ENCODE measurements around the gene CAMK1.

DNA sequence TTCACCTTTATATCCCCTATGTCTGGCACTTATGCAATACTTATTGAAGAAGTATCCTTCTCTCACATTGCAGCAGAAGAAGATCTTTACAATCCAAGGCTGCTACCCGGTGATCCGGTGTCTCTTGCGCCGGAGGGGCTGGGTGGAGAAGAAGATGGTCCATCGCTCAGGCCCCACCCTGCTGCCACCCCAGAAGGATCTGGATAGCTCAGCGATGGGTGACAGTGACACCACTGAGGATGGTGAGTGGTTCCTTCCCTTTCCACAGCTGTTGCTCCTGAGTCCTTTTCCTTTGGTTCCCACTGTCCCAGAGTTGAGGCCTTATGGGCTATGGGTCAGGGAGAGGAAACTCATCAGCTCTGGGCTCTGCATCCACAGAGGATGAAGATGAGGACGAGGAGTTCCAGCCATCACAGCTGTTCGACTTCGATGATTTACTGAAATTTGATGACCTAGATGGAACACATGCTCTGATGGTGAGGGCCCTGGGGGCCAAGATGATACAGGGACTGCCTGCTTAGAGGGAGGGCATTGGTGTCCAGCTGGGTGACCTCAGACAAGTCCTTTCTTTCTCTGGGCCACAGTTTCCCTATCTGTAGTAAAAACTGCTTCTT lies 43.2 kb upstream of the CAMK1 start:
- no peak for TF ChIP-seq TAF1 (IDR thresholded peaks at IDR 0.05; ENCODE audit: borderline replicate concordance, low read depth, low read length)
- peak; percentile 40; the same call in 1 of the 2 replicates for TF ChIP-seq POLR2A (IDR thresholded peaks at IDR 0.05; ENCODE audit: low read depth, low read length)
- TF ChIP-seq POLR2AphosphoS5 (IDR thresholded peaks at IDR 0.05; ENCODE audit: low read depth, low read length), result no peak; the same call in 1 of the 2 replicates

Data from GM12892 (cell line).